Mucosa of stomach (tissue), 1 donor: ENCODE results near the gene TPSD1.
"Not testable (repeated sequence)": the region's sequence is repeated elsewhere in the genome, so short reads cannot be mapped to it uniquely, and the experiment has no call there.

Source experiments
- H3K27me3 ChIP-seq: one replicate; pipeline ENCODE4 v1.7.0; 2013; ENCODE audit warnings: mild to moderate bottlenecking, low read length; ENCODE audit not compliant: control insufficient read depth, insufficient read depth
- H3K36me3 ChIP-seq: one replicate; pipeline ENCODE4 v1.7.0; 2013; ENCODE audit warnings: low read length; ENCODE audit not compliant: control insufficient read depth, insufficient read depth
- H3K4me1 ChIP-seq: one replicate; pipeline ENCODE4 v1.7.0; 2013; ENCODE audit warnings: mild to moderate bottlenecking, low read length; ENCODE audit not compliant: control insufficient read depth, insufficient read depth
- H3K4me3 ChIP-seq: one replicate; pipeline ENCODE4 v1.7.0; 2013; ENCODE audit warnings: low read length
- H3K9ac ChIP-seq: one replicate; pipeline ENCODE4 v1.7.0; 2013; ENCODE audit warnings: mild to moderate bottlenecking, low read length, moderate library complexity
- H3K9me3 ChIP-seq: one replicate; pipeline ENCODE4 v1.7.0; 2013; ENCODE audit warnings: mild to moderate bottlenecking, low read length, moderate library complexity; ENCODE audit not compliant: control insufficient read depth
- donor health status: Pancreatic carcinoma.

Gene TPSD1

GRCh38 chr16:1293921-1294656 is 38.2 kb downstream of the TPSD1 start:
- peaks cover 15% of the 10 kb centered on the region for H3K4me1 ChIP-seq
- no peaks in the 10 kb centered on the region for H3K9me3 ChIP-seq
- H3K27me3 ChIP-seq = peaks cover 22% of the 10 kb centered on the region
- H3K36me3 ChIP-seq = no peaks in the 10 kb centered on the region
- no peak overlapping the region for H3K4me3 ChIP-seq
- no peak overlapping the region for H3K9ac ChIP-seq

GRCh38 chr16:1295465-1295864 is 39.6 kb downstream of the TPSD1 start:
- H3K27me3 ChIP-seq = peaks cover 26% of the 10 kb centered on the region
- H3K9ac ChIP-seq = no peak overlapping the region
- peaks cover 24% of the 10 kb centered on the region for H3K4me1 ChIP-seq
- H3K4me3 ChIP-seq = no peak overlapping the region
- no peaks in the 10 kb centered on the region for H3K9me3 ChIP-seq
- H3K36me3 ChIP-seq = no peaks in the 10 kb centered on the region

GRCh38 chr16:1296688-1297017 is 40.8 kb downstream of the TPSD1 start:
- H3K4me3 ChIP-seq, H3K36me3 ChIP-seq, H3K9me3 ChIP-seq, H3K9ac ChIP-seq: not testable (repeated sequence)
- H3K27me3 ChIP-seq = peaks cover 26% of the 10 kb centered on the region
- H3K4me1 ChIP-seq = peaks cover 24% of the 10 kb centered on the region

DNA sequence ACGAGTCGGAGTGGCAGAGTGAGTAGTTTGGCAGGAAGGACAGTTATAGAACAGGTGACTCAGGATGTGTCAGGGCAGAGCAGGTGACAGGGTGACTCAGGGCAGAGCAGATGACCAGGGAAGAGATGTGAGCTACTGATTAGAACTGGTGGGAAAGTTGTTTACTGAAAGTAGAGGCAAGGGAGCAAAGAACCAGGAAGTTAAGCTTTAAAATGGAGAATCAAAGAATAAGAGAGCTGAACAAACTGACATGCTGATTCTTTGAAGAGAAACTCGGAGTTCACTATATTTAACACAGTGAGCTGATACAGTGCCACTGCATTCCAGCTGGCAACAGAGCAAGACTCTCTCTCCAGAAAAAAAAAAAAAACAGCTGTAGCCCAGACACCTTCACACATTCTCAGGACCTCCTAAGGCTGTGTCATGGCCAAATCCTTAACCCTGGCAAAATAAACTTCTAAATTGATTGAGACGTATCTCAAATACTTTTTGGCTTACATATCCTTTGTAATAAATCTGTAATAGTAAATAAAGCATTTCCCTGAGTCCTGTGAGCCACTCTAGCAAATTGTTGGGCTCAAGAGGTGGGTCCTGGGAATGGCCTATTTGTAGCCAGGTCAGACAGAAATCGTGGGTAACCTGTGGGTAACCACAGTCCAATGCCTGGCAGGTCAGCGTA is 41.3 kb downstream of the TPSD1 start:
- H3K36me3 ChIP-seq = no peaks in the 10 kb centered on the region
- no peak overlapping the region for H3K4me3 ChIP-seq
- peak overlapping the region; percentile 23 for H3K9ac ChIP-seq
- peaks cover 28% of the 10 kb centered on the region for H3K27me3 ChIP-seq
- H3K9me3 ChIP-seq = no peaks in the 10 kb centered on the region
- peaks cover 24% of the 10 kb centered on the region for H3K4me1 ChIP-seq

GRCh38 chr16:1298406-1298805 is 42.5 kb downstream of the TPSD1 start:
- Histone ChIP-seq H3K4me3 (no peak overlapping the region), H3K9me3 (no peaks in the 10 kb centered on the region), H3K27me3 (peaks cover 28% of the 10 kb centered on the region), H3K9ac (no peak overlapping the region), H3K36me3 (no peaks in the 10 kb centered on the region), H3K4me1 (peaks cover 28% of the 10 kb centered on the region)

- Histone ChIP-seq H3K4me1 (peaks cover 35% of the 10 kb centered on the region), H3K4me3 (no peak overlapping the region), H3K36me3 (no peaks in the 10 kb centered on the region), H3K9ac (no peak overlapping the region), H3K9me3 (no peaks in the 10 kb centered on the region), H3K27me3 (peaks cover 28% of the 10 kb centered on the region)
Observed at GRCh38 chr16:1299012-1299867, 43.4 kb downstream of the TPSD1 start.

GRCh38 chr16:1299868-1300203 is 44.0 kb downstream of the TPSD1 start:
- Histone ChIP-seq H3K36me3 (no peaks in the 10 kb centered on the region), H3K9ac (no peak overlapping the region), H3K9me3 (no peaks in the 10 kb centered on the region), H3K27me3 (peaks cover 28% of the 10 kb centered on the region), H3K4me3 (no peak overlapping the region), H3K4me1 (peaks cover 35% of the 10 kb centered on the region)

GRCh38 chr16:1300664-1301476 is 45.0 kb downstream of the TPSD1 start:
- Histone ChIP-seq H3K36me3 (no peaks in the 10 kb centered on the region), H3K4me3 (no peak overlapping the region), H3K9ac (peak overlapping the region; percentile 47), H3K4me1 (peaks cover 35% of the 10 kb centered on the region), H3K27me3 (peaks cover 28% of the 10 kb centered on the region), H3K9me3 (no peaks in the 10 kb centered on the region)

DNA sequence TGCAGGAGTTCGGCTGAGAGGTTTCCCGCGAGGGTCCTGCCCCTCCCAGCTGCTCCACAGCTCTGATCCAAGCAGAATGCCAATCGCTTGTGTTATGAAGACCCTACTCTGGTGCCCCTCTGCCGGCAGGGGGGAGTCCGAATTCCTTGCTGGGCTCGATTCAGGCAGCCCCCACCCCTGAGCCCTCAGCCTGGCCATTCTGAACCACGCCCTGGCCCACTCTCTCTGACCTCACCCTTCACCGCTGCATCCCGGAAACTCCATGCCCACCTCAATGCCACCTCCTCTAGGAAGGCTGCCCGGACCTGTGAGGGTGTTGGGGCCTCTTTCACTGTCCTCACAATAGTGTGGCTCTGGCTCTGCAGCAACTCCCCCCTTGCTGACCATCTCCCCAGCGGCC is 45.7 kb downstream of the TPSD1 start:
- no peaks in the 10 kb centered on the region for H3K36me3 ChIP-seq
- peak overlapping the region; percentile 47 for H3K9ac ChIP-seq
- H3K4me3 ChIP-seq = no peak overlapping the region
- H3K9me3 ChIP-seq = no peaks in the 10 kb centered on the region
- peaks cover 28% of the 10 kb centered on the region for H3K27me3 ChIP-seq
- peaks cover 35% of the 10 kb centered on the region for H3K4me1 ChIP-seq

DNA sequence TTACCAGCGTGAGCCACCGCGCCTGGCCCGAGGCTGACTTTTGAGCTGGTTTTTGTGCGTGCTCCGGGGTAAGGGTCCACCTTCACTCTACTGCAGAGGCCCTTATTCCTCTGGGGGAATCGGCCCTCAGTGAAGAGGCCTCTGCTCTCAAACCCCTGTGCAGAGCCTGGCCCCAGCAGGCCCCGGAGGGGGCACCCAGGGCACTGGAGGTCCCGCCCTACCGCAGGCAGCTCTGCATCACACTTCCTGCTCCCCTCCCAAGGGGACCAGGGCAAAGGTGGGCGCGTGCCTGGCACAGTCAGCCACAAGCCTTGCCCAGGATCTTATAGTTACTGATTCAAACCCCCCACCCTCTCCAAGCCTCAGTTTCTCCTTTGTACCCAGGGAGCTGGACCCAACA is 50.0 kb downstream of the TPSD1 start:
- no peaks in the 10 kb centered on the region for H3K9me3 ChIP-seq
- peaks cover 6% of the 10 kb centered on the region for H3K27me3 ChIP-seq
- no peak overlapping the region for H3K9ac ChIP-seq
- no peaks in the 10 kb centered on the region for H3K36me3 ChIP-seq
- peaks cover 13% of the 10 kb centered on the region for H3K4me1 ChIP-seq
- H3K4me3 ChIP-seq = no peak overlapping the region

DNA sequence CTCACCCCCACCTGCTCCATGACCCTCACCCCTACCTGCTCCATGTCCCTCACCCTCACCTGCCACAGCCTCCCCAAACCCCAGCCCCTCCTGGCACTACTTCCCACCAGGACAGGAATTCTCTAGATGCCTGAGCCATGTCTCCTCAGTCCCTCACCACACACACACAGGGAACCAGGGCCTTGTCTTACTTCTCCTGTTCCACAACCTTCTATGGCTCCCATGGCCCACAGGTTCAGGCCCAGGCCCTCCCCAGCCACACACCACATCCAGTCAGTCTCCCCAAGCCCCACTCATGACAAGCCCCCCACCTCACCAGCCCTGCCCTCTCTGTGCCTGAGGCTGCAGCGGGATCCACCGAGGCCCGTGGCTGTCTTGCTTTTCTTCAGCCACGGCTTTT is 50.5 kb downstream of the TPSD1 start:
- Histone ChIP-seq H3K9me3 (no peaks in the 10 kb centered on the region), H3K36me3 (no peaks in the 10 kb centered on the region), H3K4me1 (peaks cover 15% of the 10 kb centered on the region), H3K4me3 (no peak overlapping the region), H3K9ac (no peak overlapping the region), H3K27me3 (peaks cover 5% of the 10 kb centered on the region)
